ENCODE data around the gene PRIMPOL. TPM values are rescaled to one million over a fixed set of nuclear protein-coding genes. Genes with fewer than 3 reads are reported as not detected.

PRIMPOL gene
- total RNA-seq, 2 donors from 2014 or later = 23.6 to 35.7 TPM

DNA sequence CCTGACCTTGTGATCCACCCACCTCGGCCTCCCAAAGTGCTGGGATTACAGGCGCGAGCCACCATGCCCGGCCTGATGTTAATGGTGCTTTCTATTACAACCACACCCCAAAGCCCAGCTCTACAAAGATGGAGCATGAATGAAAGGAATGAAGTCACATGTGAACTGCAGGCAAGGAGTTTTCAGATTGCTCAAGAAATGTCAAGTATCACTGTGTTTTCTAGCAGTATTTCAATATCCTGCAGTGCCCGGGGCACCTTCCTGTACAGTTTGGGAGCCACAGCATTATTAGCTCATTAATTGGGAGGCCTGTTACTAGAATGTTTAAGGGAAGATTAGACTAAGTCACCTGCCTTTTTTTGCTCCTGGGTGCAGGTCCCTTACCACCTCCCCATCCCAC, 40.1 kb downstream of the PRIMPOL start:
- no peak overlapping the region for H3K4me3 ChIP-seq
- TF ChIP-seq CTCF (IDR thresholded peaks at IDR 0.05) = no peak
- no peaks in the 10 kb centered on the region for H3K36me3 ChIP-seq
- H3K9me3 ChIP-seq = no peaks in the 10 kb centered on the region
- H3K4me1 ChIP-seq (ENCODE audit: control insufficient read depth in 1 of 2, low read depth in 2 of 2) = no peaks in the 10 kb centered on the region
- DNase-seq (ENCODE audit: low spot score) = no peak
- no peak overlapping the region for H3K27ac ChIP-seq
- H3K27me3 ChIP-seq (replicated peaks; ENCODE audit: insufficient read depth) = no peaks in the 10 kb centered on the region
- ATAC-seq (ENCODE audit: insufficient number of reproducible peaks, low FRiP score, low read depth) = no peak

DNA sequence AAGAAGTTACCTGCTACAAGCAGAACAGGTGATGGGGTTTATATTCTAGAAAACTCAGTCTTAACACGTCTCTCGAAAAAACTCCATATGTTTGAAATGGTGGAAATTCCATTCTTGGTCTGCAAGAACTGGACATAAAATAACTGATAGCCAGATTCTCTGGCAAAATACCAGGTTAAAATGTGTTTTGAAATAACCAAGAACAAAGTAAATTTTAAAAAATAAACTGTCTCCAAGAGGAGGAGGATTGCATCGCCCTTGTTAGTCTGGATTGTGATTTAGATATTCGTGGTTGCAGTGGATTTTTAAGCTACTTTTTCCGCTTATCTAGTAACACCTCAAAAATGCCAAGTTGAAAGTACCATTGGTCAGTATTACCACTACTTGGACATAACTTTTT, 43.5 kb downstream of the PRIMPOL start:
- no peak for TF ChIP-seq CTCF (IDR thresholded peaks at IDR 0.05)
- Histone ChIP-seq H3K27ac (no peak overlapping the region), H3K4me3 (no peak overlapping the region), H3K36me3 (no peaks in the 10 kb centered on the region), H3K27me3 (replicated peaks; ENCODE audit: insufficient read depth) (no peaks in the 10 kb centered on the region), H3K4me1 (ENCODE audit: control insufficient read depth in 1 of 2, low read depth in 2 of 2) (no peaks in the 10 kb centered on the region), H3K9me3 (no peaks in the 10 kb centered on the region)
- ATAC-seq (ENCODE audit: insufficient number of reproducible peaks, low FRiP score, low read depth) (no peak), DNase-seq (ENCODE audit: low spot score) (no peak)

- Histone ChIP-seq H3K36me3 (no peaks in the 10 kb centered on the region), H3K4me1 (ENCODE audit: control insufficient read depth in 1 of 2, low read depth in 2 of 2) (no peaks in the 10 kb centered on the region), H3K4me3 (no peak overlapping the region), H3K27ac (no peak overlapping the region), H3K27me3 (replicated peaks; ENCODE audit: insufficient read depth) (no peaks in the 10 kb centered on the region), H3K9me3 (no peaks in the 10 kb centered on the region)
- DNase-seq (ENCODE audit: low spot score) (no peak), ATAC-seq (ENCODE audit: insufficient number of reproducible peaks, low FRiP score, low read depth) (no peak)
- no peak for TF ChIP-seq CTCF (IDR thresholded peaks at IDR 0.05)
Measured at GRCh38 chr4:184694412-184694956, 44.9 kb downstream of the PRIMPOL start.

GRCh38 chr4:184695178-184695896, 45.8 kb downstream of the PRIMPOL start:
- no peak overlapping the region for H3K27ac ChIP-seq
- no peak for ATAC-seq (ENCODE audit: insufficient number of reproducible peaks, low FRiP score, low read depth)
- DNase-seq (ENCODE audit: low spot score) = no peak
- no peaks in the 10 kb centered on the region for H3K36me3 ChIP-seq
- no peak for TF ChIP-seq CTCF (IDR thresholded peaks at IDR 0.05)
- H3K4me1 ChIP-seq (ENCODE audit: control insufficient read depth in 1 of 2, low read depth in 2 of 2) = no peaks in the 10 kb centered on the region
- no peaks in the 10 kb centered on the region for H3K9me3 ChIP-seq
- no peaks in the 10 kb centered on the region for H3K27me3 ChIP-seq (replicated peaks; ENCODE audit: insufficient read depth)
- no peak overlapping the region for H3K4me3 ChIP-seq

GRCh38 chr4:184697956-184698355, 48.4 kb downstream of the PRIMPOL start:
- Histone ChIP-seq H3K4me1 (ENCODE audit: control insufficient read depth in 1 of 2, low read depth in 2 of 2) (no peaks in the 10 kb centered on the region), H3K27ac (no peak overlapping the region), H3K4me3 (peak overlapping the region; percentile 46), H3K27me3 (replicated peaks; ENCODE audit: insufficient read depth) (no peaks in the 10 kb centered on the region), H3K36me3 (no peaks in the 10 kb centered on the region), H3K9me3 (no peaks in the 10 kb centered on the region)
- DNase-seq (ENCODE audit: low spot score) = no peak
- TF ChIP-seq CTCF (IDR thresholded peaks at IDR 0.05) = no peak
- no peak for ATAC-seq (ENCODE audit: insufficient number of reproducible peaks, low FRiP score, low read depth)

Data from thoracic aorta (tissue), 2 donors.